ENCODE measurements around the gene SHLD1. TPM values are rescaled to one million over a fixed set of nuclear protein-coding genes. Genes with fewer than 3 reads are reported as not detected.
"Not testable (repeated sequence)": the region's sequence is repeated elsewhere in the genome, so short reads cannot be mapped to it uniquely, and the experiment has no call there.

Gene SHLD1
- total RNA-seq, 1 donor from 2014 or later, result 11.8 TPM

DNA sequence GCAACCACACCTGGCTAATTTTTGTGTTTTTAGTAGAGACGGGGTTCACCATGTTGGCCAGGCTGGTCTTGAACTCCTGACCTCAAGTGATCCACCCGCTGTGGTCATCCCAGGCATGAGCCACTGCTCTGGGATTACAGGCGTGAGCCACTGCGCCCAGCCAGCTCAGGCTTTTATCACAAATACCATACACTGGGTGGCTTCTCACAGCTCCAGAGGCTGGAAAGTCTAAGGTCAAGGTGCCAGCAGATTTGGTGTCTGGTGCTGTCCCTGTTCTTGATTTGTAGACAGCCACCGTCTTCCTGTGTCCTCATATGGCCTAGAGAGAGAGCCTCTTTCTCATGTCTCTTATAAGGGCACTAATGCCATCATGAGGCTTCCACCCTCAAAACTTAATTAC lies 25.9 kb downstream of the SHLD1 start:
- Mint-ChIP-seq H3K9me3 (no peaks in the 10 kb centered on the region), H3K4me3 (ENCODE audit: low read depth) (no peak overlapping the region), H3K36me3 (ENCODE audit: low read depth) (peaks cover 41% of the 10 kb centered on the region), H3K4me1 (ENCODE audit: low read depth) (peaks cover 13% of the 10 kb centered on the region), H3K27ac (no peak overlapping the region), H3K27me3 (ENCODE audit: low read depth) (no peaks in the 10 kb centered on the region)
- intact Hi-C loops (cut with micrococcal nuclease), result no loop called here
- DNase-seq (ENCODE audit: low spot score), result no peak

- H3K4me1 Mint-ChIP-seq (ENCODE audit: low read depth), result peaks cover 15% of the 10 kb centered on the region
- H3K9me3 Mint-ChIP-seq, result no peaks in the 10 kb centered on the region
- intact Hi-C loops (cut with micrococcal nuclease), result no loop called here
- H3K27me3 Mint-ChIP-seq (ENCODE audit: low read depth), result no peaks in the 10 kb centered on the region
- H3K4me3 Mint-ChIP-seq (ENCODE audit: low read depth), result no peak overlapping the region
- H3K27ac Mint-ChIP-seq, result no peak overlapping the region
- no peak for DNase-seq (ENCODE audit: low spot score)
- peaks cover 27% of the 10 kb centered on the region for H3K36me3 Mint-ChIP-seq (ENCODE audit: low read depth)
These were observed 29.1 kb downstream of the SHLD1 start for GRCh38 chr20:5779071-5779900.

- Mint-ChIP-seq H3K4me3 (ENCODE audit: low read depth) (no peak overlapping the region), H3K4me1 (ENCODE audit: low read depth) (peaks cover 15% of the 10 kb centered on the region), H3K9me3 (no peaks in the 10 kb centered on the region), H3K36me3 (ENCODE audit: low read depth) (peaks cover 21% of the 10 kb centered on the region), H3K27me3 (ENCODE audit: low read depth) (no peaks in the 10 kb centered on the region), H3K27ac (peak overlapping the region; percentile 44)
- no peak for DNase-seq (ENCODE audit: low spot score)
- intact Hi-C loops (cut with micrococcal nuclease), result no loop called here
These were observed 30.6 kb downstream of the SHLD1 start for GRCh38 chr20:5780846-5781217.

DNA sequence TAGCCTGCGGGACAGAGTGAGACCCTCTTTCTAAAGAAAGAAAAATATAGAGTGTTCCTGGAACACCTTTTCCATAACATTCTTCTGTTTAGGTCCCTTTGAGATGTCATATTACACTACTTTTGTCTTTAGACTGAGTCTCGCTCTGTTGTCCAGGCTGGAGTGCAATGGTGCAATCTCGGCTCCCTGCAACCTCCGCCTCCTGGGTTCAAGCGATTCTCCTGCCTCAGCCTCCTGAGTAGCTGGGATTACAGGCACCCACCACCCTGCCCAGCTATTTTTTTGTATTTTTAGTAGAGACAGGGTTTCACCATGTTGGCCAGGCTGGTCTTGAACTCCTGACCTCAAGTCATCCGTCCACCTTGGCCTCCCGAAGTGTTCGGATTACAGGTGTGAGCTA lies 31.2 kb downstream of the SHLD1 start:
- DNase-seq (ENCODE audit: low spot score); H3K27me3 Mint-ChIP-seq (ENCODE audit: low read depth); H3K9me3 Mint-ChIP-seq; intact Hi-C loops (cut with micrococcal nuclease); H3K4me3 Mint-ChIP-seq (ENCODE audit: low read depth); H3K27ac Mint-ChIP-seq: not testable (repeated sequence)
- peaks cover 21% of the 10 kb centered on the region for H3K36me3 Mint-ChIP-seq (ENCODE audit: low read depth)
- peaks cover 15% of the 10 kb centered on the region for H3K4me1 Mint-ChIP-seq (ENCODE audit: low read depth)

DNA sequence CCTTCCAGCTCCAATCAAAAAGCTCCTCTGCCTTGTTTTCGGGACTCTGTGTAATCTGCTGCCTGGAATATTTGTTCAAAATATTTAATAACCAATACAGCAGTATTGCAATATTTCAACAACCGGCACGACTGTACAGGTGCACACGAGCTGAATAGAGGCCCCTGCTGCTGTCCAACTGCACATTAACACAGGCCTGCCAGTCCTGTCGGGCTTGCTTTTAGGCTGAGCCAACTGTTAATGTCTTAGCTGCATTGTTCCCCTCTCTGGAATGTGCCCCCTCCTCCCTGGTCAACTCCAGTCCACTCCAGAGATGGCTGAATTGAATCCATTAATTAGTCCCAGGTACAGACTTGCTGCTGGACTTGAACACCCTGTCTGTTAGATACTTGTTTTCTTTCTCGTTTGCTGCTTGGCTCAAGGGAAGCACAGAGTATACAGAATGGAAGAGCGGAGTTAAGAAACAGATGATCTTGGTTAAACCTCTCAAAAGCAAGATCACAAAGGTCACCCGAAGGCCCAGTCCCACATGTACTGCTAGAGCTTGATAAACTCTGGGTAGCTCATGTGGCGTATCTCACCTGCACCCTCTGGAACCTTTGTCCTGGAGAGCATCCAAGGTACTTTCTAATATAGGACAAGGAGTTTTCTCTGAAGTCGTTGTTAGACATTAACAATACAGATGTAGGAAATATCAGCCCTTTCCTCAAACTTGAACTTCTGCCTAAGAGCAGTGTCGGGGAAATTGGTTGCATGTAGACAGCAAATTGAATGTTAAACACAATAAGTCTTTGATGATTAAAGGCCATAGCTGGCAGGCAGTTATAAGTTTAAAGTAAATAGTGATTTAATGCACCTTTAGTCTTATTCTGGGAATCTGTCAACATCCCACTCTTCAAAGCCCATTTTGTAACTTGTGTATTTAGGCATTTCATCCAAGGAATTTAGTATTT lies 31.9 kb downstream of the SHLD1 start:
- H3K27ac Mint-ChIP-seq, result no peak overlapping the region
- H3K9me3 Mint-ChIP-seq, result no peaks in the 10 kb centered on the region
- no peaks in the 10 kb centered on the region for H3K27me3 Mint-ChIP-seq (ENCODE audit: low read depth)
- peaks cover 21% of the 10 kb centered on the region for H3K36me3 Mint-ChIP-seq (ENCODE audit: low read depth)
- DNase-seq (ENCODE audit: low spot score), result no peak
- no peak overlapping the region for H3K4me3 Mint-ChIP-seq (ENCODE audit: low read depth)
- intact Hi-C loops (cut with micrococcal nuclease), result no loop called here
- peaks cover 15% of the 10 kb centered on the region for H3K4me1 Mint-ChIP-seq (ENCODE audit: low read depth)

GRCh38 chr20:5784735-5785134 lies 34.5 kb downstream of the SHLD1 start:
- Mint-ChIP-seq H3K27me3 (ENCODE audit: low read depth) (no peaks in the 10 kb centered on the region), H3K4me1 (ENCODE audit: low read depth) (peaks cover 14% of the 10 kb centered on the region), H3K9me3 (no peaks in the 10 kb centered on the region), H3K4me3 (ENCODE audit: low read depth) (no peak overlapping the region), H3K27ac (no peak overlapping the region), H3K36me3 (ENCODE audit: low read depth) (peaks cover 10% of the 10 kb centered on the region)
- intact Hi-C loops (cut with micrococcal nuclease), result loop anchor here (5.0 kb wide), 2 partner anchors 177 to 293 kb away; no protein-coding TSS in a partner anchor
- DNase-seq (ENCODE audit: low spot score), result no peak

DNA sequence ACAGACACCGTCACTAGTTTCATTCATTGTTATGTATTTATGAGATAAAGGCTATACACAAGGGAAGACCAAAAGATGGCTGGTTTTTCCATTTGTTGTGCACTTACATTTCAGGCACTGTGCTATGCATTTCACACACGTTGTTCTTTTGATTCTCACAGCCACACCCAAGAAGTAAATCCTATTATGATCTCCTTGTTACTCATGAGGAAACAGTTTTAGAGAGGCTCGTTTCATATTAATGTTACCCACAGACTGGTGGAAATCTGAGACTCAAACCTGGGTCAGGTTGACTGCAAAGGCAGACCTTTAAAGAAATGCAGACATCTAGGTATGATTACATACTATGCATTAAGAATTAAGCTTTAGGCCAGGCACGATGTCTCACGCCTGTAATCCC lies 34.9 kb downstream of the SHLD1 start:
- H3K9me3 Mint-ChIP-seq, result no peaks in the 10 kb centered on the region
- H3K4me1 Mint-ChIP-seq (ENCODE audit: low read depth), result peaks cover 14% of the 10 kb centered on the region
- H3K36me3 Mint-ChIP-seq (ENCODE audit: low read depth), result peaks cover 13% of the 10 kb centered on the region
- H3K4me3 Mint-ChIP-seq (ENCODE audit: low read depth), result no peak overlapping the region
- no peak for DNase-seq (ENCODE audit: low spot score)
- intact Hi-C loops (cut with micrococcal nuclease), result loop anchor here (5.0 kb wide), 2 partner anchors 178 to 292 kb away; no protein-coding TSS in a partner anchor
- no peaks in the 10 kb centered on the region for H3K27me3 Mint-ChIP-seq (ENCODE audit: low read depth)
- H3K27ac Mint-ChIP-seq, result no peak overlapping the region

GRCh38 chr20:5786930-5787795 lies 37.0 kb downstream of the SHLD1 start:
- H3K27me3 Mint-ChIP-seq (ENCODE audit: low read depth), result no peaks in the 10 kb centered on the region
- no peak for DNase-seq (ENCODE audit: low spot score)
- peaks cover 6% of the 10 kb centered on the region for H3K36me3 Mint-ChIP-seq (ENCODE audit: low read depth)
- H3K4me1 Mint-ChIP-seq (ENCODE audit: low read depth), result peaks cover 3% of the 10 kb centered on the region
- no peaks in the 10 kb centered on the region for H3K9me3 Mint-ChIP-seq
- H3K4me3 Mint-ChIP-seq (ENCODE audit: low read depth), result no peak overlapping the region
- H3K27ac Mint-ChIP-seq, result peak overlapping the region; percentile 11
- intact Hi-C loops (cut with micrococcal nuclease), result loop anchor here (5.0 kb wide), 2 partner anchors 180 to 290 kb away; no protein-coding TSS in a partner anchor

GRCh38 chr20:5787796-5788165 lies 37.6 kb downstream of the SHLD1 start:
- intact Hi-C loops (cut with micrococcal nuclease), result loop anchor here (1.0 to 5.0 kb wide), 5 partner anchors 180 to 290 kb away; no protein-coding TSS in a partner anchor
- Mint-ChIP-seq H3K27ac (no peak overlapping the region), H3K4me1 (ENCODE audit: low read depth) (peaks cover 3% of the 10 kb centered on the region), H3K9me3 (no peaks in the 10 kb centered on the region), H3K27me3 (ENCODE audit: low read depth) (no peaks in the 10 kb centered on the region), H3K4me3 (ENCODE audit: low read depth) (no peak overlapping the region), H3K36me3 (ENCODE audit: low read depth) (peaks cover 4% of the 10 kb centered on the region)
- DNase-seq (ENCODE audit: low spot score), result no peak

DNA sequence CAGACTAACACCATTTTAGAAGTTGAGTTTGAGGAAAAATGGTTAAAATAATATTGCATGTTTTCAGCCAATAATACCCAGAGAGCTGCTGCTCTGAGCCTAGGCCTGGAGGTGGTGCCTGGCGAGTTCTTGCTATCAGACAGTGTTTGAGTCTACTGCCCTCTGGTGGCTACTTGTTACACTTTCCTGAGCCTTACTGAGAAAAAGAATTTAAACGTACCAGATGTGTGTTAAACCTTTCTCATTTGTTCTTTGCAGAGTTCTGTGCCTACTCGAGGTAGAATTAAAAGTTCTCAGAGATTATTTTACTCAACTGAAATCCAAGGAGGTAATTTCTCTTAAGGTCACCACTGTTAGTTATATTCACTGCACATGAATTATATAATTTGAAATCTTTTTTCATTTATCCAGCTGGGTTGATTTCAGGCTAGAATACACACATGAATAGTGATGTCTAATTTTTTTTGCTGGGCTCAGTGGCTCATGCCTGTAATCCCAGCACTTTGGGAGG lies 38.2 kb downstream of the SHLD1 start:
- H3K9me3 Mint-ChIP-seq, result no peaks in the 10 kb centered on the region
- intact Hi-C loops (cut with micrococcal nuclease), result loop anchor here (1.0 to 5.0 kb wide), 5 partner anchors 181 to 289 kb away; no protein-coding TSS in a partner anchor
- peaks cover 4% of the 10 kb centered on the region for H3K36me3 Mint-ChIP-seq (ENCODE audit: low read depth)
- H3K27me3 Mint-ChIP-seq (ENCODE audit: low read depth), result no peaks in the 10 kb centered on the region
- no peak overlapping the region for H3K27ac Mint-ChIP-seq
- DNase-seq (ENCODE audit: low spot score), result peak; percentile 62
- H3K4me1 Mint-ChIP-seq (ENCODE audit: low read depth), result peaks cover 3% of the 10 kb centered on the region
- no peak overlapping the region for H3K4me3 Mint-ChIP-seq (ENCODE audit: low read depth)

GRCh38 chr20:5789827-5790226 lies 39.6 kb downstream of the SHLD1 start:
- H3K9me3 Mint-ChIP-seq, result no peaks in the 10 kb centered on the region
- intact Hi-C loops (cut with micrococcal nuclease), result loop anchor here (5.0 kb wide), 2 partner anchors 183 to 287 kb away; no protein-coding TSS in a partner anchor

DNA sequence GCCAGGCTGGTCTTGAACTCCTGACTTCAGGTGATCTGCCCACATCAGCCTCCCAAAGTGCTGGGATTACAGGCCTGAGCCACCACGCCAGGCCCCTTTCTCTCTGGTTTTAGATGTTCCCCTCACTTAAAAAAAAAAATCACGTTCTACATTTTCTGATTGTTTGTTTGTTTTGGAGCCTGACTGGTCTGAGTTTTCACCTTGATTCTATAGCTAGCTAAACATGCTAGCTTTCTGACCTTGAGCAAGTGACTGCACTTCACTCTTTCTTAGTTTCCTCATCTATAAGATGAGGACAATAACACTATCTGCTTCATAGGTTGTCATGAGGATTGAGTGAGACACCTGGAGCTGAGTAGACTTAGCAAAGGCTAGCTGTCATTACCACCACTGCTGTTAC lies 43.7 kb downstream of the SHLD1 start:
- no peaks in the 10 kb centered on the region for H3K4me1 Mint-ChIP-seq (ENCODE audit: low read depth)
- DNase-seq (ENCODE audit: low spot score), result no peak
- H3K27ac Mint-ChIP-seq, result no peak overlapping the region
- intact Hi-C loops (cut with micrococcal nuclease), result no loop called here
- H3K27me3 Mint-ChIP-seq (ENCODE audit: low read depth), result no peaks in the 10 kb centered on the region
- no peak overlapping the region for H3K4me3 Mint-ChIP-seq (ENCODE audit: low read depth)
- peaks cover 4% of the 10 kb centered on the region for H3K36me3 Mint-ChIP-seq (ENCODE audit: low read depth)
- H3K9me3 Mint-ChIP-seq, result no peaks in the 10 kb centered on the region

More at GRCh38 chr20:5789827-5790226, 39.6 kb downstream of the SHLD1 start:
- H3K4me3 Mint-ChIP-seq (ENCODE audit: low read depth), result no peak overlapping the region
- H3K36me3 Mint-ChIP-seq (ENCODE audit: low read depth), result peaks cover 4% of the 10 kb centered on the region
- H3K27ac Mint-ChIP-seq, result no peak overlapping the region
- no peak for DNase-seq (ENCODE audit: low spot score)
- no peaks in the 10 kb centered on the region for H3K27me3 Mint-ChIP-seq (ENCODE audit: low read depth)
- peaks cover 3% of the 10 kb centered on the region for H3K4me1 Mint-ChIP-seq (ENCODE audit: low read depth)
